ENCODE data around the gene SDC3. TPM values are rescaled to one million over a fixed set of nuclear protein-coding genes. Genes with fewer than 3 reads are reported as not detected.

Gene SDC3
- total and polyA plus RNA-seq, 2 of the 8 experiments (the other 6 are each of a cell fraction or from before 2014, with no cell fraction given) = 7.0 to 27.0 TPM

- Histone ChIP-seq H4K91ac (replicated peaks; ENCODE audit: insufficient read length, low read length) (peak overlapping the region; percentile 13), H4K20me1 (replicated peaks in 1 of 2; ENCODE audit: control insufficient read depth in 1 of 2, insufficient read depth in 2 of 2, low read length in 2 of 2) (peaks cover 4 to 10% of the 10 kb centered on the region in 2 experiments), H2BK120ac (replicated peaks; ENCODE audit: low read depth, low read length) (no peak overlapping the region), H3K9me3 (ENCODE audit: insufficient read depth in 2 of 2, low read depth in 1 of 2, low read length in 1 of 2) (no peaks in the 10 kb centered on the region), H3K56ac (replicated peaks; ENCODE audit: insufficient read length, low read depth, low read length) (no peak overlapping the region), H3K4me1 (replicated peaks in 1 of 4; ENCODE audit: control insufficient read depth in 3 of 4, insufficient read depth in 4 of 4, low read length in 3 of 4) (peaks cover 9 to 26% (median 17%) of the 10 kb centered on the region in 4 experiments), H3K14ac (ENCODE audit: insufficient read length) (no peak overlapping the region), H3K27me3 (replicated peaks in 1 of 4; ENCODE audit: control insufficient read depth in 3 of 4, extremely low read depth in 1 of 4, insufficient read depth in 3 of 4, low read length in 3 of 4) (no peaks in the 10 kb centered on the region), H3K27ac (ENCODE audit: low read depth, low read length) (no peak overlapping the region), H4K5ac (ENCODE audit: insufficient read length, low read depth, low read length) (no peak overlapping the region), H3K23me2 (ENCODE audit: low read depth, low read length) (no peaks in the 10 kb centered on the region), H3K9ac (replicated peaks in 1 of 4; ENCODE audit: extremely low read depth in 1 of 4, low read depth in 3 of 4, low read length in 3 of 4) (no peak overlapping the region), H3K18ac (ENCODE audit: extremely low read depth, low read length) (peak overlapping the region; percentile 43; the same call in 1 of the 2 replicates), H3K36me3 (ENCODE audit: control insufficient read depth in 2 of 4, insufficient read depth in 4 of 4, low read length in 3 of 4) (no peaks in the 10 kb centered on the region), H2BK20ac (ENCODE audit: low read length) (peak overlapping the region; percentile 38; the same call in 1 of the 2 replicates), H2AK5ac (ENCODE audit: low read depth, low read length) (peak overlapping the region; percentile 88), H3K79me2 (ENCODE audit: control insufficient read depth in 1 of 2, insufficient read depth in 2 of 2, low read length in 2 of 2) (no peaks in the 10 kb centered on the region; a peak in 1 of 4 replicates), H3K79me1 (ENCODE audit: low read depth, low read length) (peaks cover 6% of the 10 kb centered on the region), H2BK12ac (ENCODE audit: low read depth, low read length) (peak overlapping the region; percentile 96), H3K4me3 (ENCODE audit: extremely low read depth in 1 of 4, insufficient read depth in 2 of 4, low read depth in 3 of 4, low read length in 4 of 4) (no peak overlapping the region), H3K23ac (ENCODE audit: insufficient read length) (no peak overlapping the region), H4K8ac (ENCODE audit: extremely low read depth, insufficient read depth, low read length) (no peak overlapping the region), H3K4ac (replicated peaks; ENCODE audit: insufficient read length, low read depth, low read length) (peak overlapping the region; percentile 16), H3K4me2 (ENCODE audit: insufficient read depth in 1 of 2, low read depth in 2 of 2, low read length in 2 of 2) (no peak overlapping the region; a peak in 1 of 4 replicates), H2BK15ac (ENCODE audit: low read length) (0 out of 2 replicates have a peak overlapping the region, but pooled peaks have one; percentile 55), H2BK5ac (ENCODE audit: low read depth, low read length) (peak overlapping the region; percentile 87; the same call in 1 of the 2 replicates), H2AFZ (ENCODE audit: low read length) (no peak overlapping the region)
- 89% methylated on average over 12 of the region's 12 CpGs; no CpG with 5 or more reads in 1 of the 2 experiments for WGBS, 2 experiments (ENCODE audit: extremely low coverage in 1 of 2, insufficient coverage in 1 of 2, insufficient read length in 1 of 2, insufficient replicate concordance in 2 of 2, low coverage in 1 of 2, low lambda C conversion rate in 2 of 2, missing lambda C conversion rate in 1 of 2)
- ChIA-PET CTCF (ENCODE audit: partially characterized antibody) (interaction anchor here (0.9 to 3.5 kb wide), 11 partner anchors 9 to 154 kb away, joined by 3 to 20 read pairs (median 5); no protein-coding TSS in a partner anchor), POLR2A (ENCODE audit: partially characterized antibody) (interaction anchor here (0.6 to 2.3 kb wide), 7 partner anchors 9 to 134 kb away, joined by 3 to 8 read pairs (median 3); no protein-coding TSS in a partner anchor)
- FAIRE-seq = no peak
- no peak for DNase-seq (ENCODE audit: low read depth in 1 of 2, low spot score in 2 of 2)
- peak in 1 of 2 experiments; percentile 80; a peak in 1 of 4 replicates for TF ChIP-seq HDAC2 (IDR thresholded peaks at IDR 0.05; ENCODE audit: borderline replicate concordance in 1 of 2, low read depth in 2 of 2, low read length in 2 of 2)
- peak; percentile 39; the same call in 1 of the 2 replicates for TF ChIP-seq JUND (IDR thresholded peaks at IDR 0.05; ENCODE audit: low read length)
- TF ChIP-seq KDM4A (IDR thresholded peaks at IDR 0.05; ENCODE audit: low read depth, low read length, severe bottlenecking) = no peak
- TF ChIP-seq KDM1A (IDR thresholded peaks at IDR 0.05; ENCODE audit: borderline replicate concordance, low read length) = peak; percentile 97
These were observed 21.7 kb downstream of the SDC3 start for GRCh38 chr1:30886710-30887428.
